BE2C (cell line): ENCODE data around the gene HSPBP1.

ENCODE experiments used
- DNase-seq: peaks from one replicate; pipeline ENCODE4 v3.0.0-alpha.2; 2020
- H3K27me3 ChIP-seq: fragments of 250-450 bp; sonication (Bioruptor Pico); 2 replicates; pipeline ENCODE4 v1.5.1; 2020; ENCODE audit warnings: mild to moderate bottlenecking
- H3K36me3 ChIP-seq: fragments of 250-450 bp; sonication (Bioruptor Pico); 2 replicates; pipeline ENCODE4 v1.5.1; 2020; ENCODE audit warnings: mild to moderate bottlenecking
- H3K4me1 ChIP-seq: fragments of 250-450 bp; sonication (Bioruptor Pico); 2 replicates; pipeline ENCODE4 v1.5.1; 2020
- H3K4me3 ChIP-seq: 2 replicates; pipeline ENCODE4 v1.5.1; 2011; ENCODE audit warnings: low read depth, low read length
- H3K9me3 ChIP-seq: fragments of 250-450 bp; sonication (Bioruptor Pico); 2 replicates; pipeline ENCODE4 v1.5.1; 2020
- TF ChIP-seq, protein P1 (sequence below): IDR thresholded peaks from 2 replicates; pipeline ENCODE4 v1.5.1; 2012; ENCODE audit warnings: mild to moderate bottlenecking, low read depth, low read length

The HSPBP1 gene

DNA sequence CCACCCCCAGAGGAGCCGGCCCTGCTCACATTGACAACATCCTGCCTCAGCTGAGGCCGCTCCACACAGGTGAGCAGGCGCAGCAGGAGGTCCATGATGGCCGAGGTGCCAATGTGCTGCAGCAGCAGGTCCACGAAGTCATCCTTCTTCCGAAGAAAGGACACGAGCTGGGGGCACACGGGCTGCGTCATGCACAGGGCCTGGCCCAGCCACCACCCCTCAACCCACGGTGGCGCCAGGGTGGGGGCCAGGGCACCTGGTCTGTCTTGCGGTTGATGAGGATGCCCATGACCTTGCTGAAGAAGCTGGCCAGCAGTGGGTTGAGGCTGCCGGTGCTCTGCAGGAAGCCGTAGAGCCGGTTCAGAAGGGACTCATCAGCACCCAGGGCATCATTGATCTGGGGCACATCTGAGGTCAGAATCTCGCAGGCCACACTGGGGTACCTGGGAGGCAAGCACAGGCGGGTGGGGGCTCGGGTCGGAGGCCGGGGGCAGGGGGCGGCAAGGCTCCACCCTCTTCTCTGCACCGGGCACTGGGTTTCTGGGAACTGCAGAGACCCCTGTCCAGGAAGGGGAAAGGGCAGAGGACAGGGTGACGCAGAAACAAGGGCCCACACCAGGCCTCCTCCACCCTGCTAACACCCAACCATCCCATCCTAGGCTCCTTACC, 34.5 kb downstream of the HSPBP1 start:
- no peaks in the 10 kb centered on the region for H3K9me3 ChIP-seq
- H3K36me3 ChIP-seq = peaks cover 55% of the 10 kb centered on the region
- TF ChIP-seq, protein P1, sequence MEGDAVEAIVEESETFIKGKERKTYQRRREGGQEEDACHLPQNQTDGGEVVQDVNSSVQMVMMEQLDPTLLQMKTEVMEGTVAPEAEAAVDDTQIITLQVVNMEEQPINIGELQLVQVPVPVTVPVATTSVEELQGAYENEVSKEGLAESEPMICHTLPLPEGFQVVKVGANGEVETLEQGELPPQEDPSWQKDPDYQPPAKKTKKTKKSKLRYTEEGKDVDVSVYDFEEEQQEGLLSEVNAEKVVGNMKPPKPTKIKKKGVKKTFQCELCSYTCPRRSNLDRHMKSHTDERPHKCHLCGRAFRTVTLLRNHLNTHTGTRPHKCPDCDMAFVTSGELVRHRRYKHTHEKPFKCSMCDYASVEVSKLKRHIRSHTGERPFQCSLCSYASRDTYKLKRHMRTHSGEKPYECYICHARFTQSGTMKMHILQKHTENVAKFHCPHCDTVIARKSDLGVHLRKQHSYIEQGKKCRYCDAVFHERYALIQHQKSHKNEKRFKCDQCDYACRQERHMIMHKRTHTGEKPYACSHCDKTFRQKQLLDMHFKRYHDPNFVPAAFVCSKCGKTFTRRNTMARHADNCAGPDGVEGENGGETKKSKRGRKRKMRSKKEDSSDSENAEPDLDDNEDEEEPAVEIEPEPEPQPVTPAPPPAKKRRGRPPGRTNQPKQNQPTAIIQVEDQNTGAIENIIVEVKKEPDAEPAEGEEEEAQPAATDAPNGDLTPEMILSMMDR = no peak

DNA sequence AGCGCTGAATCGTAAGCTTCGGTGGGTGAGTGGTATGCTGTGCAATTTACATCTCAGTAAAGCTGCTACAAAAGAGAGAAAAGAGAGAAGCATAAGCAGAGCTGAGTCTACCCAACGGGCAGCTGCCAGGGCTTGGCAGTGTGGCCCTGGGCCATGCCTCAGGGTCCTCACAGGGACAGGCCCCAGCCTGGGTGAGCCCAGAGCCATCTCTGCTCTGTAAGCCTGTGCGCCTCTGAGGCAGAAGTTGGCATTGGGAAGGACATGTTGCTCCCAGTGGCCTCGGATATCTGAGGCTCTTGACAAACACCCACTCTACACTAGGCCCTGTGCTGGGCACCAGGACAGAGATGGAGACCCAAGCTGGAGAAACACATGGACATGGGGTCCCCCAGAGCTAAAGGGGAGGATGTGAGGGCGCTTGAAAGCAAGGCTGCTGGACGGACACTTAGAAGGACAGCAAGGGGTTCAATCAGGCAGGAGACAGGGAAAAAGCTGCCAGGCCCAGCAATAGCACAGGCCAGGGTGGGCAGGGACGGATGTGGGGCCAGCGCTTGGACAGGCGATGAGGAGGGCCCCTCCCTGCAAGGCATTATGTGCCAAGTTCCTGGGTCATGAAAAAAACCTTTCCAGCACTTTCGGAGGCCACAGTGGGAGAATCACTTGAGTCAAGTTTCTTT, 35.8 kb downstream of the HSPBP1 start:
- H3K36me3 ChIP-seq = peaks cover 66% of the 10 kb centered on the region
- H3K9me3 ChIP-seq = no peaks in the 10 kb centered on the region
- no peak for DNase-seq
- H3K4me1 ChIP-seq = peaks cover 7% of the 10 kb centered on the region; the same call in 1 of the 2 replicates
- no peak overlapping the region for H3K4me3 ChIP-seq
- H3K27me3 ChIP-seq = no peaks in the 10 kb centered on the region
- TF ChIP-seq, protein P1 = no peak

More for the DNA sequence above, 34.5 kb downstream of the HSPBP1 start:
- no peak for DNase-seq
- H3K4me1 ChIP-seq = peaks cover 7% of the 10 kb centered on the region; the same call in 1 of the 2 replicates
- H3K27me3 ChIP-seq = no peaks in the 10 kb centered on the region
- H3K4me3 ChIP-seq = no peak overlapping the region

DNA sequence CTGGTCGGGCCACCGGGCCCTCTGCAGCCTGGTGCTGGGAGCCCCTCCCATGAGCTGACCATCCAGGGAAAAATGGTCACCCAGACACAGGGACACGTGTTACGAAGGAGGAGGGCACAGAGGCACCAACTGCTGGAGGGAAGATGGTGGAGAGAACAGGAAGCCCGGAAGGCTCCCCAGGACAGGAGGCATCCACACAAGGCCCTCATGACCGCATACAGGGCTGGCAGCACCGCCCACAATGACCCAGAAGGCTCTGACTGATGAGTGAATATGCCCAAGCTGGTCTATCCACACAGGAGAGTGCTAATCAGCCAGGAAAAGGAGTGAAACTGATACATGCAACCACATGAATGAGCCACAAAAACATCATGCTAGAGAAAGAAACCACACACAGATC, 37.4 kb downstream of the HSPBP1 start:
- H3K36me3 ChIP-seq = peaks cover 79% of the 10 kb centered on the region
- no peaks in the 10 kb centered on the region for H3K27me3 ChIP-seq
- no peak overlapping the region for H3K4me3 ChIP-seq
- DNase-seq = no peak
- H3K9me3 ChIP-seq = no peaks in the 10 kb centered on the region
- TF ChIP-seq, protein P1 = no peak
- H3K4me1 ChIP-seq = no peaks in the 10 kb centered on the region; the same call in 1 of the 2 replicates

DNA sequence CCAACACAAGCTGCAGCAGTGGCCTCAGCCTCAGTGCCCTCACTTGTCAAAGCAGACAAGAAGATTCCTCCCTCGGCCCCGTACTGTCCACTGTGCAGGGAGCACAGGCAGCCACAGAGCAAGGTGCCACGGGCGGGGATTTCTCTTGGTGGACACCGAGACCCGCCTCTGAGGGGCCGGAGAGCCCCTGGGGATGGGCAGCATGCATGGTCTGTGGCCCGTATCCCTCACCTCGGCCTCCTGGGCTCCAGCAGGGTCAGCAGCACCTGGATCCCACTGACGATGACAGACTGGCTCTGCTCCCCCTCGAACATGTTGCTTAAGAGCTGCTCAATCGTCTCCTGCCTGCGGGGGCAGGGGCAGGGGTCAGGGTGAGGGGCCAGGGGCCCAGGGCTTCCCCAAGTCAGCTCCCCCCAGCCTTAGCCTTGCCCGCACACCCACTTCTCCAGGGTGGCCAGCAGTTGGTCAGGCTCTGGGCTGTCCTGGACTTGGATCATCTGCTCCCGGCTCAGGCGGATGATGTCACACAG, 37.9 kb downstream of the HSPBP1 start:
- H3K4me1 ChIP-seq = no peaks in the 10 kb centered on the region; the same call in 1 of the 2 replicates
- H3K27me3 ChIP-seq = no peaks in the 10 kb centered on the region
- no peaks in the 10 kb centered on the region for H3K9me3 ChIP-seq
- peaks cover 84% of the 10 kb centered on the region for H3K36me3 ChIP-seq
- DNase-seq = no peak
- no peak overlapping the region for H3K4me3 ChIP-seq
- TF ChIP-seq, protein P1 = no peak

DNA sequence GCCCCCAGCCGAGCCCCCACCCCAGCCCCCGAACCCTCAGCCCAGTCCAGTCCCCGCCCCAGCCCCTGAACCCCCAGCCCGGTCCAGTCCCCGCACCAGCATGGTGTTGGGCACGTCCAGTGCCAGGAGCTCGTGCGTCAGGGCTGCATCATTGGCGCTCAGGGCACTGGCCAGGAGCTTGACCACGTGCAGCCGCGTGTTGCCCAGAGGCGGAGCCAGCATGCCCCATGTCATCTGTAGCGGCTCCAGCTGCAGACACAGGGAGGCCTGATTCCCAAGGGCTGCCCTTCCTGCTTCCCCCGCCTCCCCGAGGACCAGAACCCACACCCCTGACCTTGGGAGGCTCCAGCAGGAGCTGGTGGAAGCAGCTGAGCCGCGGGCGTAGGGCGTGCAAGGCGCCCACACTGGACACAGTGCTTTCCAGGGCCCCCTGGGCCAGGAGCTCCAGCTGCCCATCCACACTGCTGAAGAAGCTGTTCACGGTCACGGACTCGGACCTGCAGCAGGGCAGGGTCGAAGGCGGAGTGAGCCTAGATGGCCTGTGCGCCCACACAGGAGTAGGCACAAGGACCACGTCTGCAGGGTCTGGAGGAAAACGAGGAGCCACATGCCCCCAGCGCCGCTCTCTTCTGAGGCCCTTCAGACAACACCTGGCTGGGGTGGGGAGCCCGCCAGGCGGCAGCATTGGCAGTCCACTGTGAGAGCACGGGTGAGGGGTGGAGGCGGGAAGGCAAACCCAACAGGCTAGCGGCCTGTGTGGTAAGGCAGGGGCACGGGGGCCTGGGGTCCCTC, 38.6 kb downstream of the HSPBP1 start:
- Histone ChIP-seq H3K4me1 (no peaks in the 10 kb centered on the region; the same call in 1 of the 2 replicates), H3K27me3 (no peaks in the 10 kb centered on the region), H3K4me3 (no peak overlapping the region), H3K36me3 (peaks cover 84% of the 10 kb centered on the region), H3K9me3 (no peaks in the 10 kb centered on the region)
- TF ChIP-seq, protein P1 = no peak
- DNase-seq = no peak
